Measurements from ENCODE around the gene SUGP1. TPM values are rescaled to one million over a fixed set of nuclear protein-coding genes. Genes with fewer than 3 reads are reported as not detected.

The SUGP1 gene
- total RNA-seq, 4 donors from 2014 or later: 15.5 to 37.3 (median 24.0) TPM

GRCh38 chr19:19356500-19356899, 36.2 kb upstream of the SUGP1 start:
- TF ChIP-seq, protein P1, sequence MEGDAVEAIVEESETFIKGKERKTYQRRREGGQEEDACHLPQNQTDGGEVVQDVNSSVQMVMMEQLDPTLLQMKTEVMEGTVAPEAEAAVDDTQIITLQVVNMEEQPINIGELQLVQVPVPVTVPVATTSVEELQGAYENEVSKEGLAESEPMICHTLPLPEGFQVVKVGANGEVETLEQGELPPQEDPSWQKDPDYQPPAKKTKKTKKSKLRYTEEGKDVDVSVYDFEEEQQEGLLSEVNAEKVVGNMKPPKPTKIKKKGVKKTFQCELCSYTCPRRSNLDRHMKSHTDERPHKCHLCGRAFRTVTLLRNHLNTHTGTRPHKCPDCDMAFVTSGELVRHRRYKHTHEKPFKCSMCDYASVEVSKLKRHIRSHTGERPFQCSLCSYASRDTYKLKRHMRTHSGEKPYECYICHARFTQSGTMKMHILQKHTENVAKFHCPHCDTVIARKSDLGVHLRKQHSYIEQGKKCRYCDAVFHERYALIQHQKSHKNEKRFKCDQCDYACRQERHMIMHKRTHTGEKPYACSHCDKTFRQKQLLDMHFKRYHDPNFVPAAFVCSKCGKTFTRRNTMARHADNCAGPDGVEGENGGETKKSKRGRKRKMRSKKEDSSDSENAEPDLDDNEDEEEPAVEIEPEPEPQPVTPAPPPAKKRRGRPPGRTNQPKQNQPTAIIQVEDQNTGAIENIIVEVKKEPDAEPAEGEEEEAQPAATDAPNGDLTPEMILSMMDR (IDR thresholded peaks at IDR 0.05; ENCODE audit: low read depth): no peak

DNA sequence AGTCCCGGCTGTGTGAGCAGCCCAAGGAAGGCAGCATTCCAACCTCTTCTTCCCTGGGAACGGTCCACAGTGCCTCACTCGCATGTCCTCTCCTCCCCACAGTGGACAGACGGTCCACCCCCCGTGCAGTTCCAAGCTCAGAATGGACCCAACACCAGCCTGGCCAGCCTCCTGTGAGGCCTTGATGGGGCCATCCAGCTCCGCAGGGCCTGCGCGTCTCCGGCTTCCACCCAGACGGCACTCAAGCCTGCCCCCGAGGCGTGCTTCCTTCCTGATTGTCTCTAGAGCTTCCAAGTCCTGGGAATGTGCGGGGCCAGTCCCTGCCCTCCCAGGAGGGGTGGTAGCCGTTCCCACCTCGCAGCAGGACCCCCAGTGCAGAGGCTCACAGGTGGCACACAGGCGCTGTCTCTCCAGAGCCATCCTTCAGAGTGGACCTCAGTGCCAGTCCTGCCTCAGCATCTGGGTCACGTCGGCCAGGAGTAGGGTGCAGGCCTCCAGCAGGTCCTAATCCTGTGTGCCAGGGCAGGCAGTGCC, 35.4 kb upstream of the SUGP1 start:
- TF ChIP-seq, protein P1 (IDR thresholded peaks at IDR 0.05; ENCODE audit: low read depth): no peak

GRCh38 chr19:19354932-19355331, 34.6 kb upstream of the SUGP1 start:
- TF ChIP-seq, protein P1 (IDR thresholded peaks at IDR 0.05; ENCODE audit: low read depth): no peak

- TF ChIP-seq, protein P1 (IDR thresholded peaks at IDR 0.05; ENCODE audit: low read depth): no peak
Observed at GRCh38 chr19:19354007-19354406, 33.7 kb upstream of the SUGP1 start.

GRCh38 chr19:19352823-19353222, 32.5 kb upstream of the SUGP1 start:
- TF ChIP-seq, protein P1 (IDR thresholded peaks at IDR 0.05; ENCODE audit: low read depth): no peak

- TF ChIP-seq, protein P1 (IDR thresholded peaks at IDR 0.05; ENCODE audit: low read depth): no peak
Observed at GRCh38 chr19:19349365-19349764, 29.1 kb upstream of the SUGP1 start.

- TF ChIP-seq, protein P1 (IDR thresholded peaks at IDR 0.05; ENCODE audit: low read depth): no peak
Observed at GRCh38 chr19:19348266-19348665, 28.0 kb upstream of the SUGP1 start.
